ENCODE results near the gene STAT4.
"Not testable (repeated sequence)": the region's sequence is repeated elsewhere in the genome, so short reads cannot be mapped to it uniquely, and the experiment has no call there.

Gene STAT4

DNA sequence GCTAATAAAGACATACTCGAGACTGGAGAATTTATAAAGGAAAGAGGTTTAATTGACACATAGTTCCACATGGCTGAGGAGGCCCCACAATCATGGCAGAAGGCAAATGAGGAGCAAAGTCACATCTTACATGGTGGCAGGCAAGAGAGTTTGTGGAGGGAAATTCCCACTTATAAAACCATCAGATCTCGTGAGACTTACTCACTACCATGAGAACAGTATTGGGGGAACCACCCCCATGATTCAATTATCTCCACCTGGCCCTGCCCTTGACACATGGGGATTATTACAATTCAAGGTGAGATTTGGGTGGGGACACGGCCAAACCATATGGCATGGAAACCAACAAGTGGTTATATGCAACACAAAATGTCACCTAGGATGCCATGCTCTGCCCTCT, 155.5 kb downstream of the STAT4 start:
- not testable (repeated sequence) for DNase-seq (ENCODE audit: low read depth)

- DNase-seq (ENCODE audit: low read depth), result no peak
Observed at GRCh38 chr2:190994148-190994547, 156.6 kb downstream of the STAT4 start.

DNA sequence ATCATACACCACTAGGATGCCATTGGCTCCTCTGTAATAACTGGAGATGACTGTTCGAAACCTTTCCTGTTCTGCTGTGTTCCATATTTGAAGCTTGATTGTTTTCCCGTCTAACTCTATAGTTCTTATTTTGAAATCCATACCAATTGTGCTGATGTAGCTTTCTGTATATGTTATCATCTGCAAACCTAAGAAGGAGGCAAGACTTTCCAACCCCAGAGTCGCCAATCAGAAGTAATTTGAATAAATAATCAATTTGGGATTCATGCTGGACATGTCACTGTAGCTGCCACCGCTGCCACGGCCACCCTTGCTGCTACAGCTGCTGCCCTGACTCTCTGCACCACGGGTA, 157.5 kb downstream of the STAT4 start:
- DNase-seq (ENCODE audit: low read depth), result no peak

DNA sequence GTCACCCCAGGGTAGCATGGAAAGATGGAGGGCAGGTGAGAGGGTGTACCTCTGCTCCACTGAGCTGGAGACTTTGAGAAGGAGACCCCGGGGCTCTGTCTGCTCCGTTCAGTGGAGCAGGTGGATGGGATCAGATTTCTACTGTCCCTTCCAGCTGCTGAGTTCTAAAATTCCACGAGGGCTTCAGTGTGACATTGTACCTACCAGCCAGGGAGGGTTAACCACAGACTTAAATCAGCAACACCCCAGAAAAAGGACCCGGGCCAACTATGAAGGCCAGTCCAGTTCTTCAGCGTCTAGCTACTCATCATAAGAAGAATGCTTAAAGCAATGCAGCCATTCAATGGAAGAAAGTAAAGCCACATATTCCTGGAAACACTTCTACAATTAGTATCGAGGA, 160.7 kb downstream of the STAT4 start:
- no peak for DNase-seq (ENCODE audit: low read depth)

- no peak for DNase-seq (ENCODE audit: low read depth)
Observed at GRCh38 chr2:190988910-190989309, 161.9 kb downstream of the STAT4 start.

GRCh38 chr2:190987938-190988337, 162.9 kb downstream of the STAT4 start:
- DNase-seq (ENCODE audit: low read depth), result no peak

DNA sequence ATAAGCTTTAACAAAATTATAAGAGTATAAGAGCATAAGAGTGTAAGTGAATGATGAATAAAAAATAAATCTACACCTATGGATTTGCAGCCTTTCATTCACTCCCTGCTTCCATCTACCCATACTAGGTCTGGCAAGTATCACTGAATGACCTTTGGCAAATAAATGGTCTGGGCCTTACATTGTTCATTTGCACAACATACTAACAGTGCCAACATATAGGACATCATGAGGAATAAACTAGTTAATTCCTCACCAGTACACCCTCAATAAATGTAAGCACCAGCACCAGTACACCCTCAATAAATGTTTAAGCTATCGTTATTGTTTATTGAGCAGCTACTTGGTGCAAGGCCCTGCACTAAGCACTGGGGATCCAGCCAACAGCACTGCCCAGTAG, 163.7 kb downstream of the STAT4 start:
- DNase-seq (ENCODE audit: low read depth), result no peak

GRCh38 chr2:190986221-190986953, 164.4 kb downstream of the STAT4 start:
- DNase-seq (ENCODE audit: low read depth), result no peak

GRCh38 chr2:190984595-190984994, 166.2 kb downstream of the STAT4 start:
- no peak for DNase-seq (ENCODE audit: low read depth)

- no peak for DNase-seq (ENCODE audit: low read depth)
Observed at GRCh38 chr2:190982262-190983034, 168.3 kb downstream of the STAT4 start.

GRCh38 chr2:190981733-190982132, 169.1 kb downstream of the STAT4 start:
- no peak for DNase-seq (ENCODE audit: low read depth)

DNA sequence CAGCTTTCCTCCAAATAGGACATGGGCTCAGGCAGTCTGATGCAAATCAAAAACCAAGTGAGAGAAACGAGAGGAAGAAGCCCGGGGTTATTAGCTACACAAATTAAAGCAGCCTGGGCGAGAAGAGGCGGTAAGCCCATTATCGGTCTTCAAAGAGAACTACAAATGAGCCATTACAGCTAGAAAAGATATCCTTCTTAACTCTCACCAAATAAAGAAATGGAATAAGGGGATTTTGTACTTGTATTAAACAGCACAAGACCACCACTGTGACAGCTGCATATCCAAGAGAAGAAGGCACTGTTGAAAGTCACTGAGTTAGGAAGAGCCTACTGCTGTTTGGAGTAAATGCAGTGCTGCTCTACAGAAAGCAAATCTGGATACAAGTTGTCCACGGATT, 169.5 kb downstream of the STAT4 start:
- no peak for DNase-seq (ENCODE audit: low read depth)

- no peak for DNase-seq (ENCODE audit: low read depth)
Observed at GRCh38 chr2:190980630-190981209, 170.1 kb downstream of the STAT4 start.

DNA sequence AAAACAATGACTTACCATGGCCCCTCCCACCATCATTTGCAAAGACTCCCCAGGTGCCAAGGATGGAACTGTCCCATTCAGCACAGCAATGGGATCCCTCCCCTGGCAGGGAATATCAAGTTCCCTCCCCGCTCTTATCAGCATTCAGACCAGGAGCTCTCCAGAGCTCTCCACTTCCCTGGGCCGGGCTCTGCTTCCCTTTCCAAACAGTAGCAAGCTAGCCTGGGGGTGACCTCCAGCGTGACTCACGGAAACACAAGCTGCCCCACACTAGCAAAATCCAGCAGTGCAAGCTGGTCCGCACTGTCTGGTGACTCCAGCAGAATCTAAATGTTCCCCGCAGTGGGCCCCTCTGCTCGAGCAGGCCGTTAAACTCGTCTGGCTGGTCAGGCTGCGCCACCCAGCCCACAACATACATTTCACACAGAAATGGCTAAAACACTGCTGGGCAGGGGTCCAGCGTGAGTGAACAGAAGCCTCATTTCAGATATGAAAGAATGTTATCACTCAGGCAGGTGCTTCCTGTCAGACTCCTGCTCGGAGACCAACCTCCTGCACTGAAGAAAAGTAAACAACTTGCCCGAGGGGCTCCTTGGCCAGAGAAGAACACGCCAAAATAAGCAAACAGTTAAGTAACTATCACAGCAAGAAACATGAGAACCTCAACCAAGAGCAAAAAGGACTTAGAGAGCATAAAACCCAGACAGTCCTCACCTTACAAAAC, 170.7 kb downstream of the STAT4 start:
- no peak for DNase-seq (ENCODE audit: low read depth)

Data from stimulated activated CD8-positive, alpha-beta memory T cell treated with anti-CD3 and anti-CD28 coated beads, Interleukin-4, amount 100 ng/mL, for 24 hours (primary cell).